Astrocyte (in vitro differentiated cells and primary cell): ENCODE data around the gene APOBEC3H. TPM values are rescaled to one million over a fixed set of nuclear protein-coding genes. Genes with fewer than 3 reads are reported as not detected.
"Not testable (repeated sequence)": the region's sequence is repeated elsewhere in the genome, so short reads cannot be mapped to it uniquely, and the experiment has no call there.

Experiments used
- DNase-seq: peaks from one replicate; pipeline ENCODE4 v3.0.0-alpha.2; 2010; ENCODE audit warnings: low read depth
- FAIRE-seq: peaks from 2 replicates; lab custom pipeline; 2011; peaks lifted over from hg19 to GRCh38; lab: Jason Lieb, UNC
- H2AFZ ChIP-seq: 2 replicates; pipeline ENCODE4 v1.6.0; 2012; ENCODE audit warnings: low read depth, low read length, inconsistent platforms
- H3K27ac ChIP-seq: 2 replicates; pipeline ENCODE4 v1.5.1; 2011; ENCODE audit warnings: low read depth, low read length, inconsistent platforms
- H3K27me3 ChIP-seq: 2 replicates; pipeline ENCODE4 v1.6.0; 2011; ENCODE audit warnings: low read length, inconsistent platforms; ENCODE audit not compliant: insufficient read depth
- H3K36me3 ChIP-seq: 2 replicates; pipeline ENCODE4 v1.5.1; 2011; ENCODE audit warnings: low read length, inconsistent platforms; ENCODE audit not compliant: insufficient read depth
- H3K4me1 ChIP-seq: 2 replicates; pipeline ENCODE4 v1.5.1; 2011; ENCODE audit warnings: low read length, inconsistent platforms; ENCODE audit not compliant: insufficient read depth
- H3K4me2 ChIP-seq: 2 replicates; pipeline ENCODE4 v1.6.0; 2012; ENCODE audit warnings: low read length, inconsistent platforms
- H3K4me3 ChIP-seq: 2 replicates; pipeline ENCODE4 v1.5.1; 2011; ENCODE audit warnings: low read depth, mild to moderate bottlenecking, low read length, inconsistent platforms; ENCODE audit not compliant: insufficient read depth
- H3K79me2 ChIP-seq: 2 replicates; pipeline ENCODE4 v1.6.0; 2012; ENCODE audit warnings: mild to moderate bottlenecking, low read length, inconsistent platforms; ENCODE audit not compliant: insufficient read depth
- H3K9ac ChIP-seq: 2 replicates; pipeline ENCODE4 v1.6.0; 2012; ENCODE audit warnings: mild to moderate bottlenecking, low read length, inconsistent platforms
- H3K9me3 ChIP-seq: 2 replicates; pipeline ENCODE4 v1.5.1; 2012; ENCODE audit warnings: low read depth, mild to moderate bottlenecking, low read length, inconsistent platforms; ENCODE audit not compliant: insufficient read depth
- H4K20me1 ChIP-seq: 2 replicates; pipeline ENCODE4 v1.6.0; 2012; ENCODE audit warnings: low read length, inconsistent platforms; ENCODE audit not compliant: insufficient read depth
- H3K27ac Mint-ChIP-seq: one replicate; pipeline ENCODE4 v1.8.0; 2021; ENCODE audit warnings: mild to moderate bottlenecking, mixed read lengths; ENCODE audit not compliant: unreplicated experiment
- H3K27me3 Mint-ChIP-seq: one replicate; pipeline ENCODE4 v1.8.0; 2021; ENCODE audit warnings: low read depth, mixed read lengths; ENCODE audit not compliant: unreplicated experiment
- H3K36me3 Mint-ChIP-seq: one replicate; pipeline ENCODE4 v1.8.0; 2021; ENCODE audit warnings: low read depth, mixed read lengths; ENCODE audit not compliant: unreplicated experiment
- H3K4me1 Mint-ChIP-seq: one replicate; pipeline ENCODE4 v1.8.0; 2021; ENCODE audit warnings: low read depth, mixed read lengths; ENCODE audit not compliant: unreplicated experiment
- H3K4me3 Mint-ChIP-seq: one replicate; pipeline ENCODE4 v1.8.0; 2021; ENCODE audit warnings: mild to moderate bottlenecking, moderate library complexity, mixed read lengths; ENCODE audit not compliant: unreplicated experiment
- H3K9me3 Mint-ChIP-seq: one replicate; pipeline ENCODE4 v1.8.0; 2021; ENCODE audit warnings: mild to moderate bottlenecking, mixed read lengths; ENCODE audit not compliant: unreplicated experiment
- EZH2 ChIP-seq: IDR thresholded peaks from 2 replicates; pipeline ENCODE4 v1.6.1; 2012; ENCODE audit warnings: mild to moderate bottlenecking, low read length, inconsistent platforms; ENCODE audit not compliant: insufficient read depth
- total RNA-seq: library from RNA; stranded (reverse); gene quantifications from 2 replicates; pipeline ENCODE4 v1.2.1, GENCODE V29; 2021
- TF ChIP-seq, protein P1 (sequence below): IDR thresholded peaks from 2 replicates; pipeline ENCODE4 v1.5.1; 2011; ENCODE audit warnings: low read depth, mild to moderate bottlenecking, inconsistent platforms, low read length, moderate library complexity; ENCODE audit not compliant: insufficient read depth

The APOBEC3H gene
- total RNA-seq, 1 donor from 2014 or later, result 0.30 TPM

DNA sequence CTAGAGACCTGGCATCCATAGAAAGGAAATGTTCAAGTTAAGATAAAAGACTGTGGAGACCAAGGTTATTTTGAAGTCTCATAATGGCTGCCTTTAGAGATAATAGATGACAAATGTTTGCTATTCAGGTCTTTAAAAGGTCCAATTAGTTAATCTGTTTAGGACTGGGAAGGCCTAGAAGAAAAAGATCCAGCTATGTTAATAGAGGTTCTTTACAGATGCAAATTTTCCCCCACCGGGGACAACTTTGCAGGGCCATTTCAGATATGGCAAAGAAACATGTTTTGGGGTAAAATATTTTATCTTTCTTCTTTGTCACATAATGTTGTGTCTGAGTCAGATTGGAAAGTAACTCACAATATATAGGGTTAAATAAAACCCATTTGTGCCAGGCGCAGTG, 23.1 kb upstream of the APOBEC3H start:
- DNase-seq (no peak), FAIRE-seq (no peak)
- H3K9me3 Mint-ChIP-seq, result peaks cover 2% of the 10 kb centered on the region
- no peak overlapping the region for H3K4me3 Mint-ChIP-seq
- H3K27ac ChIP-seq, result no peak overlapping the region
- no peak overlapping the region for H3K27ac Mint-ChIP-seq
- H3K4me3 ChIP-seq, result no peak overlapping the region
- H3K4me1 ChIP-seq, result no peaks in the 10 kb centered on the region
- H3K9ac ChIP-seq, result no peak overlapping the region
- peaks cover 21% of the 10 kb centered on the region for H3K27me3 Mint-ChIP-seq
- no peaks in the 10 kb centered on the region for H3K4me1 Mint-ChIP-seq
- no peaks in the 10 kb centered on the region for H3K36me3 Mint-ChIP-seq
- no peaks in the 10 kb centered on the region for H4K20me1 ChIP-seq
- no peaks in the 10 kb centered on the region for H3K36me3 ChIP-seq
- no peak overlapping the region for H2AFZ ChIP-seq
- H3K4me2 ChIP-seq, result no peak overlapping the region
- no peaks in the 10 kb centered on the region for H3K79me2 ChIP-seq
- H3K27me3 ChIP-seq, result no peaks in the 10 kb centered on the region
- no peaks in the 10 kb centered on the region for H3K9me3 ChIP-seq
- no peak for TF ChIP-seq EZH2
- TF ChIP-seq, protein P1, sequence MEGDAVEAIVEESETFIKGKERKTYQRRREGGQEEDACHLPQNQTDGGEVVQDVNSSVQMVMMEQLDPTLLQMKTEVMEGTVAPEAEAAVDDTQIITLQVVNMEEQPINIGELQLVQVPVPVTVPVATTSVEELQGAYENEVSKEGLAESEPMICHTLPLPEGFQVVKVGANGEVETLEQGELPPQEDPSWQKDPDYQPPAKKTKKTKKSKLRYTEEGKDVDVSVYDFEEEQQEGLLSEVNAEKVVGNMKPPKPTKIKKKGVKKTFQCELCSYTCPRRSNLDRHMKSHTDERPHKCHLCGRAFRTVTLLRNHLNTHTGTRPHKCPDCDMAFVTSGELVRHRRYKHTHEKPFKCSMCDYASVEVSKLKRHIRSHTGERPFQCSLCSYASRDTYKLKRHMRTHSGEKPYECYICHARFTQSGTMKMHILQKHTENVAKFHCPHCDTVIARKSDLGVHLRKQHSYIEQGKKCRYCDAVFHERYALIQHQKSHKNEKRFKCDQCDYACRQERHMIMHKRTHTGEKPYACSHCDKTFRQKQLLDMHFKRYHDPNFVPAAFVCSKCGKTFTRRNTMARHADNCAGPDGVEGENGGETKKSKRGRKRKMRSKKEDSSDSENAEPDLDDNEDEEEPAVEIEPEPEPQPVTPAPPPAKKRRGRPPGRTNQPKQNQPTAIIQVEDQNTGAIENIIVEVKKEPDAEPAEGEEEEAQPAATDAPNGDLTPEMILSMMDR, result no peak

DNA sequence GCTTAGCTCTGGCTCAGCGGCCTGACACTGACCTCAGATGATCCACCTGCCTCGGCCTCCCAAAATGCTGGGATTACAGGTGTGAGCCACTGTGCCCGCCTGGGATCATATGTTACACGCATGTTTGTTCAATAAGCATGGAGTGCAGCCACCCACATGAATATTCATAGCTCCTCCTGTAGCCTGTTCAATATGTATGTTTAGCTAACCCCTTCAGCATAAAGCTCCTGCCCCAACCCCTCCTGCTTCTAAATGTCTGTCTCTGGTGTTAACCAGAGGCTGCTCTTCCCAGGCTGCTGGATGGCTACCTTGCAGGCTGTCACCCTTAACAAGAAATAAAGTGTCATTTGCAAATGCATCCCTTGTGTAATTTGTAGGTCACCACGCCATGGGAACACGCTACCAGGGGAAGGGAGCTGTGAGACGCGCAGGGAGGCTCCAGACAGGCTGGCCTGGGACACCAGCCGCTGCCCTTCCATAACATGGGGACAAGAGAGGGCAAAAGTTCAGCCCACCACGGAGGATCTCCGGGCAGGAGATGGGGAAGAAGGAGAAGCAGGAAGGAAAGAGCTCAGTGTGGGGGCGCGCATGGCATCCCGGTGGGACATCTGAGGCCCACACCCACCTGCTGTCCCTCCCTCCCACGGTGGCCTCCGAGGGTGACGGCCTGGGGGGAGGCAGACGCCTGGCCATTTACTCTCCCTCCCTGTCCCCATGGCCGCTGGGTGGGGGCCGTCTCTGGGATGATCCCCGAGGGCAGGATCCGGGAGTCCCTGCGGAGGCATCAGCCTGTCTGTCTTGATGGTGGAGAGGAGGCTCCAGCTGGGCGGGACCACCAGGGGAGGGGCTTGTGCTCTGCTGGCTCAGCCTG, 20.7 kb upstream of the APOBEC3H start:
- H4K20me1 ChIP-seq, FAIRE-seq, H3K79me2 ChIP-seq, H3K27ac ChIP-seq, H3K36me3 Mint-ChIP-seq, H3K4me3 ChIP-seq, H3K9me3 ChIP-seq, H3K27ac Mint-ChIP-seq, DNase-seq, H2AFZ ChIP-seq, H3K9me3 Mint-ChIP-seq, H3K4me1 ChIP-seq, H3K4me1 Mint-ChIP-seq, H3K36me3 ChIP-seq, H3K9ac ChIP-seq, H3K27me3 ChIP-seq: not testable (repeated sequence)
- peak overlapping the region; percentile 46 for H3K4me2 ChIP-seq
- peaks cover 19% of the 10 kb centered on the region for H3K27me3 Mint-ChIP-seq
- peak overlapping the region; percentile 34 for H3K4me3 Mint-ChIP-seq

DNA sequence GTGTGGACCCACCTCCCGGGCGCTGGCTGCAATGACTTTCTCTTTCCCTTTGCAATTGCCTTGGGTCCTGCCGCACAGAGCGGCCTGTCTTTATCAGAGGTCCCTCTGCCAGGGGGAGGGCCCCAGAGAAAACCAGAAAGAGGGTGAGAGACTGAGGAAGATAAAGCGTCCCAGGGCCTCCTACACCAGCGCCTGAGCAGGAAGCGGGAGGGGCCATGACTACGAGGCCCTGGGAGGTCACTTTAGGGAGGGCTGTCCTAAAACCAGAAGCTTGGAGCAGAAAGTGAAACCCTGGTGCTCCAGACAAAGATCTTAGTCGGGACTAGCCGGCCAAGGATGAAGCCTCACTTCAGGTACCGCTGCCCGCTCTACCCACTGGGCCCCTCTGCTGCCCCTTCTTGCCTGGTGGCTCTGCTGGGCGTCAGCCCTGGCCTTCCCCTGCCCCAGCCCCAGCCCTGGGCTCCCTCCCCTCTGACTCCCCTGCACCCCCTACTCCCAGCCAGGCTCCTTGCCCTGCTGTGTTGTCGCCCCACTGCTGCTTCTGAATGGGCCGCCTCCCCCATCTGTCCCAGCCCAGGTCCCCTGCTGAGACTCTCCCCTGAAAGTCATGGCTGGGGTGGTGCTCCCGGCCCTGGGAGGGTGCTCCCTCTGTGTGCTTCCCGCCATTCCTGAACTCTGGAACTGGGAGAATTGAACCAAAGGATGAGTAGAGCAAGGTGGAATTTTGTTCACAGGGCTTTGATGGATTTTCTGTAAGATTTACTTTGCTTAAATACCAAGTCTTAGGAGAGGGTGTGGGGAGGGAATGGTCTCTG, 19.8 kb upstream of the APOBEC3H start, which contains the start of gene APOBEC3G:
APOBEC3G (plus strand) TSS at position 250 of the 815 bp plus-strand sequence; CDS start at position 337, 87 bp downstream.
- Histone ChIP-seq H3K4me2 (peak within 1 kb of the TSS; percentile 79), H3K4me3 (peak within 1 kb of the TSS; percentile 28), H3K9ac (peak within 1 kb of the TSS; percentile 27)
- H3K79me2 ChIP-seq, H3K36me3 ChIP-seq, FAIRE-seq, H3K9me3 ChIP-seq, H3K9me3 Mint-ChIP-seq, H2AFZ ChIP-seq, H3K27ac Mint-ChIP-seq, H3K27me3 ChIP-seq, H4K20me1 ChIP-seq, H3K36me3 Mint-ChIP-seq, H3K27ac ChIP-seq, H3K4me1 Mint-ChIP-seq, H3K4me1 ChIP-seq: not testable (repeated sequence)
- Mint-ChIP-seq H3K27me3 (peaks cover 23% of the 10 kb centered on the region), H3K4me3 (peak within 1 kb of the TSS; percentile 34)
- peak; percentile 25 for DNase-seq

DNA sequence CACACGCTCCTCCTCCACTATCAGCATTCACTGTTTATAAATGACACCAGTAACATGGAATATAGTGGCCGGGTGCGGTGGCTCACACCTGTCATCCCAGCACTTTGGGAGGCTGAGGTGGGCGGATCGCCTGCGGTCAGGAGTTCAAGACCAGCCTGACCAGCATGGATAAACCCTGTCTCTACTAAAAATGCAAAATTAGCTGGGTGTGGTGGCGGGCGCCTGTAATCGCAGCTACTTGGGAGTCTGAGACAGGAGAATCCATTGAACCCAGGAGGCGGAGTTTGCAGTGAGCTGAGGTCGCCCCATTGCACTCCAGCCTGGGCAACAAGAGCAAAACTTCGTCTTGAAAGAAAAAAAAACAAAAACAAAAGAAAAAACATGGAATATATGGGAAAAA, 19.1 kb upstream of the APOBEC3H start:
- H3K36me3 Mint-ChIP-seq, H3K27ac ChIP-seq, DNase-seq, H3K4me3 ChIP-seq, H3K4me1 ChIP-seq, H3K4me2 ChIP-seq, H3K79me2 ChIP-seq, H3K4me1 Mint-ChIP-seq, H4K20me1 ChIP-seq, H3K27me3 ChIP-seq, FAIRE-seq, H3K9me3 ChIP-seq, H3K9me3 Mint-ChIP-seq, H3K36me3 ChIP-seq, H3K9ac ChIP-seq, H2AFZ ChIP-seq, H3K27ac Mint-ChIP-seq: not testable (repeated sequence)
- Mint-ChIP-seq H3K27me3 (peaks cover 27% of the 10 kb centered on the region), H3K4me3 (peak overlapping the region; percentile 16)
